A673 (cell line): Measurements from ENCODE around the gene ABCC10. TPM values are rescaled to one million over a fixed set of nuclear protein-coding genes. Genes with fewer than 3 reads are reported as not detected.
"Not testable (repeated sequence)": the region's sequence is repeated elsewhere in the genome, so short reads cannot be mapped to it uniquely, and the experiment has no call there.

Source experiments
- BruUV-seq: library from RNA; stranded (reverse); fragments of 400-500 nt; replicated peaks from 2 replicates; lab custom pipeline; 2021; lab: Mats Ljungman, UMichigan
- CTCF ChIA-PET: fragments of 300-600 bp; sonication (Branson Sonifier 250); formaldehyde crosslinking; loops from one replicate; lab custom pipeline; 2022; ENCODE audit warnings: antibody characterized with exemption; lab: Charles Lee
- POLR2A ChIA-PET: fragments of 300-600 bp; sonication (Branson Sonifier 250); formaldehyde crosslinking; loops from one replicate; lab custom pipeline; 2022; ENCODE audit warnings: antibody characterized with exemption; ENCODE audit not compliant: low non-redundant PET; lab: Charles Lee
- DNase-seq: peaks from one replicate; pipeline ENCODE4 v3.0.0-alpha.2; 2015; ENCODE audit warnings: low spot score
- H3K27ac ChIP-seq: fragments of 200-600 bp; sonication (generic); 2 replicates; pipeline ENCODE4 v1.5.1; 2016; ENCODE audit warnings: mixed run types, low read depth, mild to moderate bottlenecking, mixed read lengths, antibody characterized with exemption, low read length; ENCODE audit not compliant: poor library complexity, severe bottlenecking
- H3K27me3 ChIP-seq: fragments of 200-600 bp; sonication (generic); replicated peaks from 2 replicates; pipeline ENCODE4 v1.6.1; 2017; ENCODE audit warnings: mixed run types, low read depth, mild to moderate bottlenecking, mixed read lengths, antibody characterized with exemption, low read length; ENCODE audit not compliant: insufficient read depth, poor library complexity
- H3K36me3 ChIP-seq: fragments of 200-600 bp; sonication (generic); 2 replicates; pipeline ENCODE4 v1.6.1; 2016; ENCODE audit warnings: mixed run types, mild to moderate bottlenecking, mixed read lengths, antibody characterized with exemption, low read length; ENCODE audit not compliant: insufficient read depth, poor library complexity, severe bottlenecking
- H3K4me1 ChIP-seq: fragments of 200-600 bp; sonication (generic); 2 replicates; pipeline ENCODE4 v1.6.1; 2017; ENCODE audit warnings: mixed run types, mild to moderate bottlenecking, mixed read lengths, antibody characterized with exemption, low read length; ENCODE audit not compliant: insufficient read depth, poor library complexity, severe bottlenecking
- H3K4me3 ChIP-seq: fragments of 200-600 bp; sonication (generic); 2 replicates; pipeline ENCODE4 v1.5.1; 2016; ENCODE audit warnings: low read depth, mixed run types, mild to moderate bottlenecking, mixed read lengths, low read length; ENCODE audit not compliant: poor library complexity, severe bottlenecking
- H3K9me3 ChIP-seq: fragments of 200-600 bp; sonication (generic); 2 replicates; pipeline ENCODE4 v1.6.1; 2016; ENCODE audit warnings: mixed run types, low read depth, mild to moderate bottlenecking, mixed read lengths, antibody characterized with exemption, low read length; ENCODE audit not compliant: poor library complexity, severe bottlenecking
- EZH2 ChIP-seq: fragments of 200-600 bp; sonication (generic); IDR thresholded peaks from 2 replicates; pipeline ENCODE4 v1.6.1; 2017; ENCODE audit warnings: borderline replicate concordance, low read depth, mild to moderate bottlenecking, mixed read lengths, antibody characterized with exemption, low read length; ENCODE audit not compliant: poor library complexity, severe bottlenecking
- intact Hi-C: fragments of 100-400 bp; cut with micrococcal nuclease; formaldehyde crosslinking; loops from one replicate; pipeline ENCODE4 v1.10.0; 2022; ENCODE audit not compliant: unreplicated experiment
- total RNA-seq: library from RNA; stranded (reverse); gene quantifications from 2 replicates; pipeline ENCODE4 v1.2.3, GENCODE V29; 2021
- TF ChIP-seq, protein P1 (sequence below): fragments of 300-800, 200-600 bp; sonication (generic); conservative IDR thresholded peaks from 2 replicates; pipeline ENCODE4 v1.5.1; 2017; ENCODE audit warnings: low read depth, mild to moderate bottlenecking, antibody characterized with exemption, low read length, moderate library complexity, mixed read lengths

ABCC10 gene
- total RNA-seq, 1 experiment from 2014 or later = 46.4 TPM

DNA sequence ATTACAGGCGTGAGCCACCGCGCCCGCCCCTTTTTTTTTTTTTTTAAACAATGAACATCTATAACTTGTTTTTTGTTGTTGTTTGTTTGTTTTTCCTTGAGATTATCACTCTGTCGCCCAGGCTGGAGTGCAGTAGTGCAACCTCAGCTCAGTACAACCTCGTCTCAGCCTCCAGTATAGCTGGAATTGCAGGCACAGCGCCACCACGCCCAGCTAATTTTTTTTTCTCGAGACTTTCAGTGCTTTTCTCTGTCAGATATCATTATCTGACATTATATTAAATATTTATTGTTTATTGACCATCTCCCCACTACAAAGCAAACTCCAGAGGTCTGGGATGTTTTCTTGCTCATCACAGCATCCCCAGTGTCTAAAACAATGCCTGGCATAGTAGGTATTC lies 30.3 kb downstream of the ABCC10 start:
- Histone ChIP-seq H3K9me3 (no peaks in the 10 kb centered on the region), H3K36me3 (no peaks in the 10 kb centered on the region), H3K4me3 (no peak overlapping the region), H3K4me1 (peaks cover 10% of the 10 kb centered on the region), H3K27ac (no peak overlapping the region), H3K27me3 (no peaks in the 10 kb centered on the region)
- POLR2A ChIA-PET = no interaction called here
- TF ChIP-seq, protein P1, sequence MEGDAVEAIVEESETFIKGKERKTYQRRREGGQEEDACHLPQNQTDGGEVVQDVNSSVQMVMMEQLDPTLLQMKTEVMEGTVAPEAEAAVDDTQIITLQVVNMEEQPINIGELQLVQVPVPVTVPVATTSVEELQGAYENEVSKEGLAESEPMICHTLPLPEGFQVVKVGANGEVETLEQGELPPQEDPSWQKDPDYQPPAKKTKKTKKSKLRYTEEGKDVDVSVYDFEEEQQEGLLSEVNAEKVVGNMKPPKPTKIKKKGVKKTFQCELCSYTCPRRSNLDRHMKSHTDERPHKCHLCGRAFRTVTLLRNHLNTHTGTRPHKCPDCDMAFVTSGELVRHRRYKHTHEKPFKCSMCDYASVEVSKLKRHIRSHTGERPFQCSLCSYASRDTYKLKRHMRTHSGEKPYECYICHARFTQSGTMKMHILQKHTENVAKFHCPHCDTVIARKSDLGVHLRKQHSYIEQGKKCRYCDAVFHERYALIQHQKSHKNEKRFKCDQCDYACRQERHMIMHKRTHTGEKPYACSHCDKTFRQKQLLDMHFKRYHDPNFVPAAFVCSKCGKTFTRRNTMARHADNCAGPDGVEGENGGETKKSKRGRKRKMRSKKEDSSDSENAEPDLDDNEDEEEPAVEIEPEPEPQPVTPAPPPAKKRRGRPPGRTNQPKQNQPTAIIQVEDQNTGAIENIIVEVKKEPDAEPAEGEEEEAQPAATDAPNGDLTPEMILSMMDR = peak; percentile 27; the same call in 1 of the 2 replicates
- no peak for TF ChIP-seq EZH2
- no peak for DNase-seq
- CTCF ChIA-PET = interaction anchor here (0.6 to 1.6 kb wide), 4 partner anchors 31 to 910 kb away, joined by 4 to 8 read pairs (median 6); partner anchors contain the start of gene DNPH1
- intact Hi-C loops = no loop called here
- no TSS peak for BruUV-seq

DNA sequence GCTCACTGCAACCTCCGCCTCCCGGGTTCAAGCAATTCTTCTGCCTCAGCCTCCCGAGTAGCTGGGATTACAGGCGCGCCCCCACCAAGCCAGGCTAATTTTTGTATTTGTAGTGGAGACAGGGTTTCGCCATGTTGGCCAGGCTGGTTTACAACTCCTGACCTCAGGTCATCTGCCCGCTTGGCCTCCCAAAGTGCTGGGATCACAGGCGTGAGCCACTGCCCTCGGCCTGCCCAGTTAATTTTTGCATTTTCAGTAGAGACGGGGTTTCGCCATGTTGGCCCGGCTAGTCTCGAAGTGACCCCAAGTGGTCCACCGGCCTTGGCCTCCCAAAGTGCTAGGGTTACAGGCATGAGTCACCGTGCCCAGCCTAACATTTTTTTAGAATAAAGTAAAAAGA lies 30.8 kb downstream of the ABCC10 start:
- H3K4me1 ChIP-seq, H3K27me3 ChIP-seq, BruUV-seq, H3K36me3 ChIP-seq, POLR2A ChIA-PET, H3K4me3 ChIP-seq, intact Hi-C loops, H3K27ac ChIP-seq, DNase-seq, H3K9me3 ChIP-seq: not testable (repeated sequence)
- CTCF ChIA-PET = interaction anchor here (0.6 kb wide), 1 partner anchor 910 kb away, joined by 6 read pairs; no protein-coding TSS in a partner anchor

DNA sequence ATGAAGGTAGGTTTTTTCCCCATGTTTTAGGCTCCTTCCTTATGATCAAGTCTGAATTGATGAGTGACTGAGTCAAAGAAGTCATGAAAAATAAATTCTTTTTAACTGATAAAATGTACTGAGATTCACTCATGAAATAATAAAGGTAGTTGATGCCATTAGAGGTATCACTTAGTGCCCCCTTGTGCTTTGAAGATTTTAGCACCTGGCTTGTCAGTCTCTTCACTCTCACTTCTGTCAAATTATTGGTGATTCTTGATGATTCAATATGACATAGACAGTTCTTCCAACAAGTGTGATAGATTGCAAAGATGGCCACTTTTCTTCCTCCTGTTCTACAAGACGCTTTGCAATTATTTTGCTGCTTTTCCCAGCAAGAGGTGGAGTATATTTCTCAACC lies 32.2 kb downstream of the ABCC10 start:
- ChIA-PET POLR2A (no interaction called here), CTCF (no interaction called here)

More for the DNA sequence above, 32.2 kb downstream of the ABCC10 start:
- no peak overlapping the region for H3K4me3 ChIP-seq
- BruUV-seq = no TSS peak
- H3K36me3 ChIP-seq = no peaks in the 10 kb centered on the region
- intact Hi-C loops = no loop called here
- no peaks in the 10 kb centered on the region for H3K9me3 ChIP-seq
- H3K4me1 ChIP-seq = peaks cover 9% of the 10 kb centered on the region
- TF ChIP-seq EZH2 = no peak
- TF ChIP-seq, protein P1 = no peak
- H3K27ac ChIP-seq = no peak overlapping the region
- H3K27me3 ChIP-seq = no peaks in the 10 kb centered on the region
- no peak for DNase-seq
